MM.1S (cell line): ENCODE measurements around the gene AHCYL2.

ENCODE experiments used
- EZH2 ChIP-seq: fragments of 300-600 bp; sonication (generic); optimal IDR thresholded peaks from 2 replicates; pipeline ENCODE3; 2017; ENCODE audit warnings: low read depth, mild to moderate bottlenecking, antibody characterized with exemption, low read length, mixed read lengths
- EZH2phosphoT487 ChIP-seq: fragments of 300-600 bp; sonication (generic); IDR thresholded peaks from 2 replicates; pipeline ENCODE4 v1.6.1; 2018; ENCODE audit warnings: antibody characterized with exemption, low read length
- TF ChIP-seq, protein P1 (sequence below): fragments of 300-600 bp; sonication (generic); IDR thresholded peaks from 2 replicates; pipeline ENCODE4 v1.5.1; 2016; ENCODE audit warnings: antibody characterized with exemption, low read length, mixed read lengths

- TF ChIP-seq, protein P1, sequence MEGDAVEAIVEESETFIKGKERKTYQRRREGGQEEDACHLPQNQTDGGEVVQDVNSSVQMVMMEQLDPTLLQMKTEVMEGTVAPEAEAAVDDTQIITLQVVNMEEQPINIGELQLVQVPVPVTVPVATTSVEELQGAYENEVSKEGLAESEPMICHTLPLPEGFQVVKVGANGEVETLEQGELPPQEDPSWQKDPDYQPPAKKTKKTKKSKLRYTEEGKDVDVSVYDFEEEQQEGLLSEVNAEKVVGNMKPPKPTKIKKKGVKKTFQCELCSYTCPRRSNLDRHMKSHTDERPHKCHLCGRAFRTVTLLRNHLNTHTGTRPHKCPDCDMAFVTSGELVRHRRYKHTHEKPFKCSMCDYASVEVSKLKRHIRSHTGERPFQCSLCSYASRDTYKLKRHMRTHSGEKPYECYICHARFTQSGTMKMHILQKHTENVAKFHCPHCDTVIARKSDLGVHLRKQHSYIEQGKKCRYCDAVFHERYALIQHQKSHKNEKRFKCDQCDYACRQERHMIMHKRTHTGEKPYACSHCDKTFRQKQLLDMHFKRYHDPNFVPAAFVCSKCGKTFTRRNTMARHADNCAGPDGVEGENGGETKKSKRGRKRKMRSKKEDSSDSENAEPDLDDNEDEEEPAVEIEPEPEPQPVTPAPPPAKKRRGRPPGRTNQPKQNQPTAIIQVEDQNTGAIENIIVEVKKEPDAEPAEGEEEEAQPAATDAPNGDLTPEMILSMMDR, result no peak
- TF ChIP-seq EZH2 (no peak), EZH2phosphoT487 (no peak)
These were observed 15.5 kb upstream of the AHCYL2 start for GRCh38 chr7:129209067-129209926.
